ENCODE measurements around the gene FYN. TPM values are rescaled to one million over a fixed set of nuclear protein-coding genes. Genes with fewer than 3 reads are reported as not detected.

FYN gene
- total and polyA plus RNA-seq, 2 of the 8 experiments (the other 6 are each of a cell fraction or from before 2014, with no cell fraction given), result 46.8 to 97.2 TPM

DNA sequence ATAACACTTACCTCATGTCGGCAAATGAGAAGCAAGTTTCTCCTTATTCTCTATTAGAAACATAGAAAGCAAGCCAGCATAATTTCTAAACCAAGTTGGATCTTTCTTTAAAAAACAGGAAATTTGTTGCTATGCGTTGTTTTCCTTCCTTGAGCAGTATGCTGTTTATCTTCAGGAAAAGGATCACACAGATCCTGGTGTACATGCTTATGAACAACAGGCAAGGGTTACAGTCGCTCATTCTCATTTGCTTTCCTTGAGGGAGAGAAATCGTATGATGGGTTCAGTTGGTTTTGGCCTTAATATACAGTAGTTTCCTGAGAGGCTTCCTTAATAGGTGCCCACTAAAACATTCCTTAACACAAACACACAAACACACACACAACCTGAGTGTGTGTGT lies 118.8 kb downstream of the FYN start:
- Histone ChIP-seq H2BK20ac (ENCODE audit: low read length) (no peak overlapping the region), H4K8ac (ENCODE audit: extremely low read depth, insufficient read depth, low read length) (no peak overlapping the region), H3K27me3 (replicated peaks in 1 of 4; ENCODE audit: control insufficient read depth in 3 of 4, extremely low read depth in 1 of 4, insufficient read depth in 3 of 4, low read length in 3 of 4) (no peaks in the 10 kb centered on the region), H3K9ac (replicated peaks in 1 of 4; ENCODE audit: extremely low read depth in 1 of 4, low read depth in 3 of 4, low read length in 3 of 4) (no peak overlapping the region), H2BK12ac (ENCODE audit: low read depth, low read length) (peak overlapping the region; percentile 27; the same call in 1 of the 2 replicates), H3K4ac (replicated peaks; ENCODE audit: insufficient read length, low read depth, low read length) (no peak overlapping the region), H3K9me3 (ENCODE audit: insufficient read depth in 2 of 2, low read depth in 1 of 2, low read length in 1 of 2) (no peaks in the 10 kb centered on the region), H2BK15ac (ENCODE audit: low read length) (no peak overlapping the region), H4K5ac (ENCODE audit: insufficient read length, low read depth, low read length) (no peak overlapping the region), H2AK5ac (ENCODE audit: low read depth, low read length) (no peak overlapping the region), H3K4me2 (ENCODE audit: insufficient read depth in 1 of 2, low read depth in 2 of 2, low read length in 2 of 2) (no peak overlapping the region), H2BK120ac (replicated peaks; ENCODE audit: low read depth, low read length) (no peak overlapping the region), H3K23me2 (ENCODE audit: low read depth, low read length) (peaks cover 2% of the 10 kb centered on the region; the same call in 1 of the 2 replicates), H4K20me1 (replicated peaks in 1 of 2; ENCODE audit: control insufficient read depth in 1 of 2, insufficient read depth in 2 of 2, low read length in 2 of 2) (no peaks in the 10 kb centered on the region), H3K23ac (ENCODE audit: insufficient read length) (no peak overlapping the region), H3K56ac (replicated peaks; ENCODE audit: insufficient read length, low read depth, low read length) (no peak overlapping the region), H3K4me1 (replicated peaks in 1 of 4; ENCODE audit: control insufficient read depth in 3 of 4, insufficient read depth in 4 of 4, low read length in 3 of 4) (peaks cover 2 to 12% (median 7%) of the 10 kb centered on the region in 4 experiments; a peak in 6 of 7 replicates), H2AFZ (ENCODE audit: low read length) (no peak overlapping the region), H3K4me3 (ENCODE audit: extremely low read depth in 1 of 4, insufficient read depth in 2 of 4, low read depth in 3 of 4, low read length in 4 of 4) (no peak overlapping the region), H3K79me1 (ENCODE audit: low read depth, low read length) (no peaks in the 10 kb centered on the region; the same call in 1 of the 2 replicates), H4K91ac (replicated peaks; ENCODE audit: insufficient read length, low read length) (no peak overlapping the region), H3K14ac (ENCODE audit: insufficient read length) (no peak overlapping the region), H3K79me2 (ENCODE audit: control insufficient read depth in 1 of 2, insufficient read depth in 2 of 2, low read length in 2 of 2) (peaks cover 0 to 3% of the 10 kb centered on the region in 2 experiments; a peak in 2 of 4 replicates), H3K36me3 (ENCODE audit: control insufficient read depth in 2 of 4, insufficient read depth in 4 of 4, low read length in 3 of 4) (no peaks in the 10 kb centered on the region), H2BK5ac (ENCODE audit: low read depth, low read length) (no peak overlapping the region), H3K18ac (ENCODE audit: extremely low read depth, low read length) (no peak overlapping the region), H3K27ac (ENCODE audit: low read depth, low read length) (no peak overlapping the region; the same call in 1 of the 2 replicates)
- FAIRE-seq (no peak), DNase-seq (ENCODE audit: low read depth in 1 of 2, low spot score in 2 of 2) (no peak)
- ChIA-PET POLR2A (ENCODE audit: partially characterized antibody) (no interaction called here), CTCF (ENCODE audit: partially characterized antibody) (no interaction called here)
- WGBS, 2 experiments (ENCODE audit: extremely low coverage in 1 of 2, insufficient coverage in 1 of 2, insufficient read length in 1 of 2, insufficient replicate concordance in 2 of 2, low coverage in 1 of 2, low lambda C conversion rate in 2 of 2, missing lambda C conversion rate in 1 of 2), result 86% methylated on average over 4 of the region's 4 CpGs; no CpG with 5 or more reads in 1 of the 2 experiments
- TF ChIP-seq GABPA (IDR thresholded peaks at IDR 0.05; ENCODE audit: borderline replicate concordance, insufficient read depth, low read length) (no peak), CHD1 (IDR thresholded peaks at IDR 0.05; ENCODE audit: low read depth, low read length) (no peak), CTBP2 (IDR thresholded peaks at IDR 0.05; ENCODE audit: borderline replicate concordance, insufficient read depth, insufficient read length, low read length) (no peak), CHD2 (IDR thresholded peaks at IDR 0.05; ENCODE audit: low read length) (no peak), SIX5 (IDR thresholded peaks at IDR 0.05; ENCODE audit: low read depth, low read length) (no peak), ASH2L (IDR thresholded peaks at IDR 0.05; ENCODE audit: low read length) (no peak), POLR2AphosphoS5 (IDR thresholded peaks at IDR 0.05; ENCODE audit: low read depth, low read length) (no peak)
- TF ChIP-seq, protein P1, sequence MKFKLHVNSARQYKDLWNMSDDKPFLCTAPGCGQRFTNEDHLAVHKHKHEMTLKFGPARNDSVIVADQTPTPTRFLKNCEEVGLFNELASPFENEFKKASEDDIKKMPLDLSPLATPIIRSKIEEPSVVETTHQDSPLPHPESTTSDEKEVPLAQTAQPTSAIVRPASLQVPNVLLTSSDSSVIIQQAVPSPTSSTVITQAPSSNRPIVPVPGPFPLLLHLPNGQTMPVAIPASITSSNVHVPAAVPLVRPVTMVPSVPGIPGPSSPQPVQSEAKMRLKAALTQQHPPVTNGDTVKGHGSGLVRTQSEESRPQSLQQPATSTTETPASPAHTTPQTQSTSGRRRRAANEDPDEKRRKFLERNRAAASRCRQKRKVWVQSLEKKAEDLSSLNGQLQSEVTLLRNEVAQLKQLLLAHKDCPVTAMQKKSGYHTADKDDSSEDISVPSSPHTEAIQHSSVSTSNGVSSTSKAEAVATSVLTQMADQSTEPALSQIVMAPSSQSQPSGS (IDR thresholded peaks at IDR 0.05; ENCODE audit: low read length), result no peak
- TF ChIP-seq, protein P2, sequence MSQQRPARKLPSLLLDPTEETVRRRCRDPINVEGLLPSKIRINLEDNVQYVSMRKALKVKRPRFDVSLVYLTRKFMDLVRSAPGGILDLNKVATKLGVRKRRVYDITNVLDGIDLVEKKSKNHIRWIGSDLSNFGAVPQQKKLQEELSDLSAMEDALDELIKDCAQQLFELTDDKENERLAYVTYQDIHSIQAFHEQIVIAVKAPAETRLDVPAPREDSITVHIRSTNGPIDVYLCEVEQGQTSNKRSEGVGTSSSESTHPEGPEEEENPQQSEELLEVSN (IDR thresholded peaks at IDR 0.05), result no peak
